ENCODE data around the gene PPIL4.

- TF ChIP-seq, protein P1, sequence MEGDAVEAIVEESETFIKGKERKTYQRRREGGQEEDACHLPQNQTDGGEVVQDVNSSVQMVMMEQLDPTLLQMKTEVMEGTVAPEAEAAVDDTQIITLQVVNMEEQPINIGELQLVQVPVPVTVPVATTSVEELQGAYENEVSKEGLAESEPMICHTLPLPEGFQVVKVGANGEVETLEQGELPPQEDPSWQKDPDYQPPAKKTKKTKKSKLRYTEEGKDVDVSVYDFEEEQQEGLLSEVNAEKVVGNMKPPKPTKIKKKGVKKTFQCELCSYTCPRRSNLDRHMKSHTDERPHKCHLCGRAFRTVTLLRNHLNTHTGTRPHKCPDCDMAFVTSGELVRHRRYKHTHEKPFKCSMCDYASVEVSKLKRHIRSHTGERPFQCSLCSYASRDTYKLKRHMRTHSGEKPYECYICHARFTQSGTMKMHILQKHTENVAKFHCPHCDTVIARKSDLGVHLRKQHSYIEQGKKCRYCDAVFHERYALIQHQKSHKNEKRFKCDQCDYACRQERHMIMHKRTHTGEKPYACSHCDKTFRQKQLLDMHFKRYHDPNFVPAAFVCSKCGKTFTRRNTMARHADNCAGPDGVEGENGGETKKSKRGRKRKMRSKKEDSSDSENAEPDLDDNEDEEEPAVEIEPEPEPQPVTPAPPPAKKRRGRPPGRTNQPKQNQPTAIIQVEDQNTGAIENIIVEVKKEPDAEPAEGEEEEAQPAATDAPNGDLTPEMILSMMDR (IDR thresholded peaks at IDR 0.05; ENCODE audit: poor library complexity): no peak
- no peak for TF ChIP-seq EZH2 (IDR thresholded peaks at IDR 0.05; ENCODE audit: borderline replicate concordance)
Measured at GRCh38 chr6:149487316-149487715, 58.5 kb downstream of the PPIL4 start.

Data from hepatocyte (in vitro differentiated cells).